Stomach (tissue), 9 donors: ENCODE results near the gene A1CF. TPM values are rescaled to one million over a fixed set of nuclear protein-coding genes. Genes with fewer than 3 reads are reported as not detected.
"Not testable (repeated sequence)": the region's sequence is repeated elsewhere in the genome, so short reads cannot be mapped to it uniquely, and the experiment has no call there.

Source experiments
- DNase-seq, 2 donors: peaks; one replicate each; pipeline versions ENCODE4 v3.0.0 to v3.0.0-alpha.2; 2013 to 2019
- H3K27ac ChIP-seq, 5 donors: fragments of 200-600 bp in 4 of 5; sonication (generic) in 4 of 5; one replicate each; pipeline ENCODE4 v1.5.1; 2013 to 2019; ENCODE audit warnings: mild to moderate bottlenecking in 1 of 5, moderate library complexity in 1 of 5
- H3K27me3 ChIP-seq, 3 donors: fragments of 200-600 bp; sonication (generic); one replicate each; pipeline ENCODE4 v1.5.1; 2017 to 2019; ENCODE audit warnings: mixed run types in 1 of 3
- H3K36me3 ChIP-seq, 4 donors: fragments of 200-600 bp; sonication (generic); 1 replicate in 3 of 4; 2 replicates in 1 of 4; pipeline ENCODE4 v1.5.1; 2016 to 2019
- H3K4me1 ChIP-seq, 4 donors: fragments of 200-600 bp; sonication (generic); one replicate each; pipeline ENCODE4 v1.5.1; 2016 to 2019
- H3K4me3 ChIP-seq, 4 donors: fragments of 200-600 bp; sonication (generic) in 3 of 4; one replicate each; pipeline ENCODE4 v1.5.1; 2016 to 2019; ENCODE audit warnings: mild to moderate bottlenecking in 1 of 4
- H3K9me3 ChIP-seq, 4 donors: fragments of 200-600 bp; sonication (generic); one replicate each; pipeline ENCODE4 v1.5.1; 2016 to 2019
- CTCF ChIP-seq, 7 experiments: fragments of 450-650 bp in 4 of 7; fragments of 200-600 bp in 3 of 7; sonication (generic) in 3 of 7; IDR thresholded peaks; one replicate each; pipeline ENCODE4 v1.5.1; 2016 to 2019; ENCODE audit warnings: antibody characterized with exemption in 7 of 7, control low read depth in 2 of 7, mild to moderate bottlenecking in 1 of 7
- EP300 ChIP-seq: sonication (generic); formaldehyde crosslinking; IDR thresholded peaks from one replicate; pipeline ENCODE4 v1.6.1; 2017; ENCODE audit warnings: antibody characterized with exemption
- POLR2A ChIP-seq, 4 donors: fragments of 450-650 bp; IDR thresholded peaks; one replicate each; pipeline ENCODE4 v1.6.1; 2016; ENCODE audit warnings: antibody characterized with exemption in 4 of 4, control low read depth in 2 of 4, mild to moderate bottlenecking in 1 of 4, moderate library complexity in 1 of 4
- POLR2AphosphoS5 ChIP-seq, 3 donors: sonication (generic); formaldehyde crosslinking; IDR thresholded peaks; one replicate each; pipeline ENCODE4 v1.6.1; 2016; ENCODE audit warnings: antibody characterized with exemption in 3 of 3
- WGBS, 5 donors: extraction: QIAGEN DNeasy Blood & Tissue Kit in 3 of 5; methylation state at CpG; one replicate each; pipeline versions ENCODE4 v1.1.5 to v1.1.7; 2013 to 2018; 5-methylcytosine and 5-hydroxymethylcytosine counted together
- intact Hi-C: fragments of 100-400 bp; cut with DNase I; formaldehyde crosslinking; loops from one replicate; pipeline ENCODE4 v1.15.1; 2023; ENCODE audit warnings: low total_unique reads
- polyA plus RNA-seq, 3 donors: library from polyadenylated mRNA; stranded (reverse); fragments of 200-250 nt; gene quantifications; one replicate each; pipeline ENCODE4 v1.2.3, GENCODE V29; 2013
- total RNA-seq, 5 donors: library from RNA; depleted of rRNA; stranded (reverse); fragments of >200 nt; gene quantifications; one replicate each; pipeline versions ENCODE4 v1.1.0 to v1.2.3, GENCODE V29; 2014 to 2016
- donor health status: healthy with polysubstance abuse.
- donor health status: Bipolar disorder and iron deficiency.
- donor health status: healthy.

The A1CF gene
- total and polyA plus RNA-seq, 8 donors: 0.05 to 29.5 (median 0.45) TPM; not detected in 2

- 74 to 83% (median 76%) methylated on average over 3 of the region's 3 CpGs for WGBS, 5 donors
- no peak for DNase-seq
- Histone ChIP-seq H3K4me1 (no peaks in the 10 kb centered on the region), H3K36me3 (no peaks in the 10 kb centered on the region), H3K4me3 (no peak overlapping the region), H3K27ac (no peak overlapping the region), H3K27me3 (no peaks in the 10 kb centered on the region), H3K9me3 (no peaks in the 10 kb centered on the region)
- no peak for TF ChIP-seq POLR2A (IDR thresholded peaks at IDR 0.05)
- no peak for TF ChIP-seq EP300
- TF ChIP-seq POLR2AphosphoS5 (IDR thresholded peaks at IDR 0.05): no peak
- no peak for TF ChIP-seq CTCF (IDR thresholded peaks at IDR 0.05)
- intact Hi-C loops: no loop called here
Measured at GRCh38 chr10:50798297-50798696, 87.1 kb downstream of the A1CF start.

- WGBS, 5 donors: 67 to 91% (median 82%) methylated on average over 1 of the region's 1 CpG
- Histone ChIP-seq H3K27ac (no peak overlapping the region), H3K36me3 (no peaks in the 10 kb centered on the region), H3K4me1 (no peaks in the 10 kb centered on the region), H3K4me3 (no peak overlapping the region), H3K27me3 (no peaks in the 10 kb centered on the region), H3K9me3 (no peaks in the 10 kb centered on the region)
- intact Hi-C loops: no loop called here
- DNase-seq: no peak
- TF ChIP-seq POLR2AphosphoS5 (IDR thresholded peaks at IDR 0.05): no peak
- TF ChIP-seq CTCF (IDR thresholded peaks at IDR 0.05): no peak
- no peak for TF ChIP-seq POLR2A (IDR thresholded peaks at IDR 0.05)
- no peak for TF ChIP-seq EP300
Measured at GRCh38 chr10:50796693-50797092, 88.7 kb downstream of the A1CF start.

- Histone ChIP-seq H3K4me3 (no peak overlapping the region), H3K9me3 (no peaks in the 10 kb centered on the region), H3K27me3 (no peaks in the 10 kb centered on the region), H3K27ac (no peak overlapping the region), H3K36me3 (no peaks in the 10 kb centered on the region), H3K4me1 (no peaks in the 10 kb centered on the region)
- no peak for DNase-seq
- intact Hi-C loops: no loop called here
- TF ChIP-seq EP300 (no peak), POLR2AphosphoS5 (IDR thresholded peaks at IDR 0.05) (no peak), CTCF (IDR thresholded peaks at IDR 0.05) (no peak), POLR2A (IDR thresholded peaks at IDR 0.05) (no peak)
Measured at GRCh38 chr10:50794490-50794889, 90.9 kb downstream of the A1CF start.

GRCh38 chr10:50788951-50789945, 96.2 kb downstream of the A1CF start:
- WGBS, 5 donors: 35 to 48% (median 38%) methylated on average over 1 of the region's 1 CpG

GRCh38 chr10:50787962-50788361, 97.5 kb downstream of the A1CF start:
- H3K9me3 ChIP-seq, H3K27me3 ChIP-seq, H3K4me1 ChIP-seq, intact Hi-C loops, H3K36me3 ChIP-seq, H3K4me3 ChIP-seq, H3K27ac ChIP-seq: not testable (repeated sequence)
- peak; percentile 43 to 50 for DNase-seq
- WGBS, 5 donors: 17 to 59% (median 29%) methylated on average over 4 to 5 of the region's 5 CpGs

More at GRCh38 chr10:50788951-50789945, 96.2 kb downstream of the A1CF start:
- no peaks in the 10 kb centered on the region for H3K9me3 ChIP-seq
- DNase-seq: peak in 1 of 2 donors; percentile 58
- H3K27ac ChIP-seq: no peak overlapping the region
- H3K4me1 ChIP-seq: no peaks in the 10 kb centered on the region
- intact Hi-C loops: no loop called here
- H3K4me3 ChIP-seq: no peak overlapping the region
- no peaks in the 10 kb centered on the region for H3K36me3 ChIP-seq
- H3K27me3 ChIP-seq: no peaks in the 10 kb centered on the region
- TF ChIP-seq POLR2A (IDR thresholded peaks at IDR 0.05) (no peak), CTCF (IDR thresholded peaks at IDR 0.05) (peak in 2 of 7 experiments; percentile 10 to 30)

GRCh38 chr10:50782017-50782416, 103.4 kb downstream of the A1CF start:
- DNase-seq, intact Hi-C loops, H3K27me3 ChIP-seq, H3K9me3 ChIP-seq, H3K4me1 ChIP-seq, H3K27ac ChIP-seq, H3K4me3 ChIP-seq, H3K36me3 ChIP-seq: not testable (repeated sequence)

- H3K4me1 ChIP-seq, H3K4me3 ChIP-seq, DNase-seq, H3K9me3 ChIP-seq, H3K27me3 ChIP-seq, H3K36me3 ChIP-seq, intact Hi-C loops, H3K27ac ChIP-seq: not testable (repeated sequence)
- WGBS, 5 donors: 84 to 91% (median 88%) methylated on average over 1 of the region's 1 CpG
Measured at GRCh38 chr10:50780036-50780435, 105.4 kb downstream of the A1CF start.
